ENCODE measurements around the gene SMYD3. TPM values are rescaled to one million over a fixed set of nuclear protein-coding genes. Genes with fewer than 3 reads are reported as not detected.
"Not testable (repeated sequence)": the region's sequence is repeated elsewhere in the genome, so short reads cannot be mapped to it uniquely, and the experiment has no call there.

SMYD3 gene
- total RNA-seq, 1 donor from 2014 or later, result 22.3 TPM

GRCh38 chr1:246367041-246367440 is 140.0 kb downstream of the SMYD3 start:
- no peaks in the 10 kb centered on the region for H3K27me3 ChIP-seq
- TF ChIP-seq CTCF (IDR thresholded peaks at IDR 0.05), result no peak
- no peak for TF ChIP-seq POLR2AphosphoS5 (IDR thresholded peaks at IDR 0.05; ENCODE audit: insufficient read depth in 1 of 2, low read depth in 1 of 2)
- TF ChIP-seq POLR2A (IDR thresholded peaks at IDR 0.05), result no peak
- H3K4me3 ChIP-seq, result no peak overlapping the region
- H3K4me1 ChIP-seq, result no peaks in the 10 kb centered on the region
- H3K36me3 ChIP-seq, result no peaks in the 10 kb centered on the region
- no peaks in the 10 kb centered on the region for H3K9me3 ChIP-seq
- intact Hi-C loops (cut with DNase I), result no loop called here
- no peak for DNase-seq (ENCODE audit: extremely low spot score in 2 of 2)
- H3K27ac ChIP-seq, result no peak overlapping the region

GRCh38 chr1:246365708-246366107 is 141.4 kb downstream of the SMYD3 start:
- intact Hi-C loops (cut with DNase I), result no loop called here
- Histone ChIP-seq H3K4me3 (no peak overlapping the region), H3K4me1 (no peaks in the 10 kb centered on the region), H3K9me3 (no peaks in the 10 kb centered on the region), H3K27ac (no peak overlapping the region), H3K27me3 (no peaks in the 10 kb centered on the region), H3K36me3 (no peaks in the 10 kb centered on the region)
- TF ChIP-seq CTCF (IDR thresholded peaks at IDR 0.05), result no peak
- no peak for TF ChIP-seq POLR2A (IDR thresholded peaks at IDR 0.05)
- no peak for TF ChIP-seq POLR2AphosphoS5 (IDR thresholded peaks at IDR 0.05; ENCODE audit: insufficient read depth in 1 of 2, low read depth in 1 of 2)
- no peak for DNase-seq (ENCODE audit: extremely low spot score in 2 of 2)

- Histone ChIP-seq H3K9me3 (no peaks in the 10 kb centered on the region), H3K4me3 (no peak overlapping the region), H3K27ac (no peak overlapping the region), H3K36me3 (no peaks in the 10 kb centered on the region), H3K4me1 (no peaks in the 10 kb centered on the region), H3K27me3 (no peaks in the 10 kb centered on the region)
- intact Hi-C loops (cut with DNase I), result no loop called here
- TF ChIP-seq POLR2AphosphoS5 (IDR thresholded peaks at IDR 0.05; ENCODE audit: insufficient read depth in 1 of 2, low read depth in 1 of 2) (no peak), CTCF (IDR thresholded peaks at IDR 0.05) (no peak), POLR2A (IDR thresholded peaks at IDR 0.05) (no peak)
- DNase-seq (ENCODE audit: extremely low spot score in 2 of 2), result no peak
Measured at GRCh38 chr1:246364415-246364941, 142.6 kb downstream of the SMYD3 start.

- H3K4me1 ChIP-seq; H3K4me3 ChIP-seq; intact Hi-C loops (cut with DNase I); H3K27me3 ChIP-seq; H3K9me3 ChIP-seq; DNase-seq (ENCODE audit: extremely low spot score in 2 of 2); H3K36me3 ChIP-seq; H3K27ac ChIP-seq: not testable (repeated sequence)
Measured at GRCh38 chr1:246357014-246357598, 150.0 kb downstream of the SMYD3 start.

- no peak for TF ChIP-seq POLR2A (IDR thresholded peaks at IDR 0.05)
- no peak for TF ChIP-seq POLR2AphosphoS5 (IDR thresholded peaks at IDR 0.05; ENCODE audit: insufficient read depth in 1 of 2, low read depth in 1 of 2)
- no peak for TF ChIP-seq CTCF (IDR thresholded peaks at IDR 0.05)
- H3K27me3 ChIP-seq, result no peaks in the 10 kb centered on the region
- DNase-seq (ENCODE audit: extremely low spot score in 2 of 2), result no peak
- intact Hi-C loops (cut with DNase I), result no loop called here
- H3K4me1 ChIP-seq, result no peaks in the 10 kb centered on the region
- H3K4me3 ChIP-seq, result no peak overlapping the region
- H3K27ac ChIP-seq, result no peak overlapping the region
- H3K9me3 ChIP-seq, result no peaks in the 10 kb centered on the region
- no peaks in the 10 kb centered on the region for H3K36me3 ChIP-seq
Measured at GRCh38 chr1:246355411-246356230, 151.5 kb downstream of the SMYD3 start.
